ENCODE results near the gene EEF2. TPM values are rescaled to one million over a fixed set of nuclear protein-coding genes. Genes with fewer than 3 reads are reported as not detected.

EEF2 gene
- total RNA-seq, 1 experiment from 2014 or later: 3,615 TPM

- no peak overlapping the region for H3K4me2 ChIP-seq (ENCODE audit: insufficient read depth, insufficient read length, low read length)
- Mint-ChIP-seq H3K27ac (no peak overlapping the region), H3K4me3 (no peak overlapping the region), H3K9me3 (no peaks in the 10 kb centered on the region), H3K36me3 (ENCODE audit: insufficient read depth in 1 of 3, low read depth in 3 of 3) (peaks cover 2 to 16% (median 6%) of the 10 kb centered on the region in 3 experiments; a peak in 6 of 7 replicates), H3K4me1 (peaks cover 0 to 3% of the 10 kb centered on the region in 2 experiments; a peak in 1 of 4 replicates), H3K27me3 (ENCODE audit: low read depth) (peaks cover under 1% of the 10 kb centered on the region; the same call in 1 of the 2 replicates)
- no peaks in the 10 kb centered on the region for H3K4me1 ChIP-seq (ENCODE audit: insufficient read depth, low read length)
- H3K9ac ChIP-seq (ENCODE audit: extremely low read depth, insufficient read length, low read length): no peak overlapping the region
- no peaks in the 10 kb centered on the region; the same call in 1 of the 2 replicates for H3K79me2 ChIP-seq (ENCODE audit: insufficient read depth, low read length)
- H4K20me1 ChIP-seq (ENCODE audit: control insufficient read depth, insufficient read depth, insufficient read length): no peaks in the 10 kb centered on the region
- no peak overlapping the region for H4K5ac ChIP-seq (ENCODE audit: insufficient read length, low read depth, low read length)
- H3K18ac ChIP-seq (ENCODE audit: insufficient read length, low read depth, low read length): no peak overlapping the region
- no peak overlapping the region for H3K56ac ChIP-seq (ENCODE audit: insufficient read length, low read depth, low read length)
- H3K23me2 ChIP-seq (ENCODE audit: insufficient read length, low read depth, low read length, poor library complexity, severe bottlenecking): peaks cover 7% of the 10 kb centered on the region
- H4K91ac ChIP-seq (ENCODE audit: insufficient read length, low read depth, low read length): no peak overlapping the region
- no peak overlapping the region for H3K27ac ChIP-seq (ENCODE audit: insufficient read length, low read depth, low read length)
- no peak for DNase-seq
- H2AK5ac ChIP-seq (ENCODE audit: insufficient read length, low read length): no peak overlapping the region
- H2BK20ac ChIP-seq (ENCODE audit: low read depth, low read length, poor library complexity, severe bottlenecking): no peak overlapping the region
- H4K8ac ChIP-seq (replicated peaks; ENCODE audit: insufficient read length, low read depth, low read length): no peak overlapping the region
- no peak for TF ChIP-seq CTCF (conservative IDR thresholded peaks at IDR 0.05)
- WGBS (ENCODE audit: extremely low coverage, insufficient read length, low lambda C conversion rate): no CpG with 5 or more reads among the region's 29 CpGs
- no peak overlapping the region for H2BK5ac ChIP-seq (ENCODE audit: insufficient read length, low read length)
- H2BK15ac ChIP-seq (ENCODE audit: low read depth, low read length): no peak overlapping the region
- no peak overlapping the region for H3K14ac ChIP-seq (ENCODE audit: insufficient read depth, low read length)
- no peak overlapping the region for H2BK120ac ChIP-seq (ENCODE audit: low read depth, low read length, poor library complexity, severe bottlenecking)
- H3T11ph ChIP-seq (ENCODE audit: low read length): no peak overlapping the region
- H3K79me1 ChIP-seq (ENCODE audit: insufficient read depth, low read depth, low read length, poor library complexity, severe bottlenecking): no peaks in the 10 kb centered on the region
- no peak overlapping the region for H2AFZ ChIP-seq (ENCODE audit: low read length)
- H3K4ac ChIP-seq (ENCODE audit: low read depth, low read length): no peak overlapping the region
- H3K9me3 ChIP-seq (ENCODE audit: control insufficient read depth, low read depth, low read length): no peaks in the 10 kb centered on the region
- H3K27me3 ChIP-seq (ENCODE audit: insufficient read depth, low read length): no peaks in the 10 kb centered on the region
- no peak overlapping the region for H3K23ac ChIP-seq (ENCODE audit: insufficient read length, low read depth, low read length)
- H2BK12ac ChIP-seq (ENCODE audit: insufficient read length, low read depth, low read length): no peak overlapping the region
Measured at GRCh38 chr19:3936506-3937442, 48.5 kb downstream of the EEF2 start.

Data from H9 (cell line).